ENCODE results near the gene FGF6.

DNA sequence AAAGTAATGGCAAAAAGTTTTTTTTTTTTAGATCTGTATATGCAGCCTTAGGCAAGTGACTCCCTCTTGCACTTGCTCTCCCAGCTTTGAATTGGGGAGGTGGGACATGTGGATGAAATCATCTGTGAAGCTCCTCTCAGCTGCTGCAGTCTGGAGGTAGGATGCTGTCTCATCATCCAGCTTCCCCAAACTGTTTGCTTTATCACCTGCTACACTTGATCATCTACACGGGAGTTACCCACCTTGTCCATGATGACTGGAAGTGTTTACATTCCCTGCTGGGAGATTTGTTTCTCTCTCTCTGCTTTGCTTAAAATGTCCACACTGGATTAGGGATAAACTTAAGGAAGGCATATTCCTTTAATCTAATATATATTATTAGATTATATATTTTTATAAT is 57.6 kb downstream of the FGF6 start:
- TF ChIP-seq, protein P1, sequence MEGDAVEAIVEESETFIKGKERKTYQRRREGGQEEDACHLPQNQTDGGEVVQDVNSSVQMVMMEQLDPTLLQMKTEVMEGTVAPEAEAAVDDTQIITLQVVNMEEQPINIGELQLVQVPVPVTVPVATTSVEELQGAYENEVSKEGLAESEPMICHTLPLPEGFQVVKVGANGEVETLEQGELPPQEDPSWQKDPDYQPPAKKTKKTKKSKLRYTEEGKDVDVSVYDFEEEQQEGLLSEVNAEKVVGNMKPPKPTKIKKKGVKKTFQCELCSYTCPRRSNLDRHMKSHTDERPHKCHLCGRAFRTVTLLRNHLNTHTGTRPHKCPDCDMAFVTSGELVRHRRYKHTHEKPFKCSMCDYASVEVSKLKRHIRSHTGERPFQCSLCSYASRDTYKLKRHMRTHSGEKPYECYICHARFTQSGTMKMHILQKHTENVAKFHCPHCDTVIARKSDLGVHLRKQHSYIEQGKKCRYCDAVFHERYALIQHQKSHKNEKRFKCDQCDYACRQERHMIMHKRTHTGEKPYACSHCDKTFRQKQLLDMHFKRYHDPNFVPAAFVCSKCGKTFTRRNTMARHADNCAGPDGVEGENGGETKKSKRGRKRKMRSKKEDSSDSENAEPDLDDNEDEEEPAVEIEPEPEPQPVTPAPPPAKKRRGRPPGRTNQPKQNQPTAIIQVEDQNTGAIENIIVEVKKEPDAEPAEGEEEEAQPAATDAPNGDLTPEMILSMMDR (IDR thresholded peaks at IDR 0.05; ENCODE audit: insufficient read depth, low read depth, low read length): no peak
- TF ChIP-seq EZH2 (IDR thresholded peaks at IDR 0.05; ENCODE audit: insufficient read depth, low read length): no peak
